Loucy (cell line): ENCODE measurements around the gene CRELD2.

ENCODE experiments used
- H2AFZ ChIP-seq: fragments of 200-600 bp; sonication (generic); 2 replicates; pipeline ENCODE4 v1.6.0; 2016; ENCODE audit warnings: antibody characterized with exemption, mild to moderate bottlenecking, low read length, moderate library complexity
- H3F3A ChIP-seq: fragments of 200-600 bp; 2 replicates; pipeline ENCODE4 v1.6.0; 2016; ENCODE audit warnings: antibody characterized with exemption, low read depth, mild to moderate bottlenecking
- H3K27me3 ChIP-seq: fragments of 200-600 bp; sonication (generic); 2 replicates; pipeline ENCODE4 v1.6.1; 2014; ENCODE audit warnings: low read length, mild to moderate bottlenecking; ENCODE audit not compliant: insufficient read depth, poor library complexity, severe bottlenecking
- H3K36me3 ChIP-seq: fragments of 200-600 bp; sonication (generic); 2 replicates; pipeline ENCODE4 v1.6.1; 2016; ENCODE audit warnings: low read length; ENCODE audit not compliant: insufficient read depth
- H3K4me1 ChIP-seq: fragments of 200-600 bp; sonication (generic); 2 replicates; pipeline ENCODE4 v1.5.1; 2014; ENCODE audit warnings: low read length, mild to moderate bottlenecking; ENCODE audit not compliant: insufficient read depth, poor library complexity, severe bottlenecking
- H3K4me2 ChIP-seq: fragments of 200-600 bp; sonication (generic); 2 replicates; pipeline ENCODE4 v1.6.0; 2014; ENCODE audit warnings: antibody characterized with exemption, low read length, low read depth, mild to moderate bottlenecking; ENCODE audit not compliant: poor library complexity, severe bottlenecking
- H3K4me3 ChIP-seq: fragments of 200-600 bp; sonication (generic); 2 replicates; pipeline ENCODE4 v1.5.1; 2014; ENCODE audit warnings: low read length, mild to moderate bottlenecking, mixed read lengths; ENCODE audit not compliant: poor library complexity, severe bottlenecking
- H3K79me2 ChIP-seq: fragments of 200-600 bp; sonication (generic); 2 replicates; pipeline ENCODE4 v1.6.1; 2014; ENCODE audit warnings: low read length; ENCODE audit not compliant: insufficient read depth
- H3K9ac ChIP-seq: fragments of 200-600 bp; sonication (generic); 2 replicates; pipeline ENCODE4 v1.6.0; 2014; ENCODE audit warnings: mild to moderate bottlenecking, low read depth, low read length, moderate library complexity; ENCODE audit not compliant: poor library complexity, severe bottlenecking
- H3K9me2 ChIP-seq: fragments of 200-600 bp; sonication (generic); replicated peaks from 2 replicates; pipeline ENCODE4 v1.6.1; 2016; ENCODE audit warnings: low read depth, low read length, mixed read lengths
- H3K9me3 ChIP-seq: fragments of 200-600 bp; sonication (generic); 2 replicates; pipeline ENCODE4 v1.6.1; 2014; ENCODE audit warnings: mild to moderate bottlenecking, antibody characterized with exemption, low read length, low read depth; ENCODE audit not compliant: insufficient read depth
- H4K20me1 ChIP-seq: fragments of 200-600 bp; sonication (generic); 2 replicates; pipeline ENCODE4 v1.6.0; 2014; ENCODE audit warnings: antibody characterized with exemption, low read length, mild to moderate bottlenecking; ENCODE audit not compliant: insufficient read depth, poor library complexity, severe bottlenecking
- EZH2phosphoT487 ChIP-seq: fragments of 200-600 bp; IDR thresholded peaks from 2 replicates; pipeline ENCODE4 v1.6.1; 2018; ENCODE audit warnings: antibody characterized with exemption, mild to moderate bottlenecking, moderate library complexity, borderline replicate concordance
- TF ChIP-seq, protein P1 (sequence below): fragments of 200-600 bp; sonication (generic); conservative IDR thresholded peaks from 2 replicates; pipeline ENCODE4 v1.5.1; 2014; ENCODE audit warnings: mild to moderate bottlenecking, antibody characterized with exemption, low read length

The CRELD2 gene

DNA sequence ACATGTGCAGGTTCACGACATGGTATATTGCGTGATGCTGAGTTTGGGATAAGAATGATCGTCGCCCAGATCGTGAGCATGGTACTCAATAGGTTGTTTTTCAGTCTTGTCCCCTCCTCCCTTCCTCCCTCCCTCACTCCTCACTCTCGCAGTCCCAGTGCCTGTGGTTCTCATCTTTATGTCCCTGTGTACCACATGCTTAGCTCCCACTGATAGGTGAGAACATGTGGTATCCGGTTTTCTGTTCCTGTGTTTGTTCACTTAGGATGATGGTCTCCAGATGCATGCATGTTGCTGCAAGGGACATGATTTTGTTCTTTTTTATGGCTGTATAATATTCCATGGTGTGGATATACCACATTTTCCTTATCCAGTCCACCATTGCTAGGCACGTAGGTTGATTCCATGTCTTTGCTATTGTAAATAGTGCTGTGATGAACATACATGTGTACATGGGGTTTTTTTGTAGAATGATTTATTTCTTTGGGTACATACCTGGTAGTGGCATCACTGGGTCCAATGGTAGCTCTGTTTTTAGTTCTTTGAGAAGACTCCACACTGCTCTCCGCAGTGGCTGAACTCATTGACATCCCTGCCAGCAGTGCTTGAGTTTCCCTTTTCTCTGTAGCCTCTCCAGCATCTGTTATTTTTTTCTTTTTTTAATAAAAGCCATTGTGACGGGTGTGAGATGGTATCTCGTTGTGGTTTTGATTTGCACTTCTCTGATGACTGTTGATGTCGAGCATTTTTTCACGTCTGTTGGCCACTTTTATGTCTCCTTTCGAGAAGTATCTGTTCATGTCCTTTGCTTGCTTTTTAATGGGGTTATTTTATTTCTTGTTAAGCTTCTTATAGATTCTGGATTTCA, 48.4 kb upstream of the CRELD2 start:
- Histone ChIP-seq H3K4me1 (peaks cover 73% of the 10 kb centered on the region), H3K4me2 (peak overlapping the region; percentile 72), H3K27me3 (no peaks in the 10 kb centered on the region), H3K36me3 (no peaks in the 10 kb centered on the region), H3K79me2 (peaks cover 98% of the 10 kb centered on the region), H3F3A (peaks cover 21% of the 10 kb centered on the region), H3K4me3 (peak overlapping the region; percentile 59), H4K20me1 (peaks cover 65% of the 10 kb centered on the region), H3K9me3 (peaks cover 4% of the 10 kb centered on the region; the same call in 1 of the 2 replicates), H2AFZ (no peak overlapping the region), H3K9ac (peak overlapping the region; percentile 21), H3K9me2 (no peaks in the 10 kb centered on the region)
- no peak for TF ChIP-seq EZH2phosphoT487
- TF ChIP-seq, protein P1, sequence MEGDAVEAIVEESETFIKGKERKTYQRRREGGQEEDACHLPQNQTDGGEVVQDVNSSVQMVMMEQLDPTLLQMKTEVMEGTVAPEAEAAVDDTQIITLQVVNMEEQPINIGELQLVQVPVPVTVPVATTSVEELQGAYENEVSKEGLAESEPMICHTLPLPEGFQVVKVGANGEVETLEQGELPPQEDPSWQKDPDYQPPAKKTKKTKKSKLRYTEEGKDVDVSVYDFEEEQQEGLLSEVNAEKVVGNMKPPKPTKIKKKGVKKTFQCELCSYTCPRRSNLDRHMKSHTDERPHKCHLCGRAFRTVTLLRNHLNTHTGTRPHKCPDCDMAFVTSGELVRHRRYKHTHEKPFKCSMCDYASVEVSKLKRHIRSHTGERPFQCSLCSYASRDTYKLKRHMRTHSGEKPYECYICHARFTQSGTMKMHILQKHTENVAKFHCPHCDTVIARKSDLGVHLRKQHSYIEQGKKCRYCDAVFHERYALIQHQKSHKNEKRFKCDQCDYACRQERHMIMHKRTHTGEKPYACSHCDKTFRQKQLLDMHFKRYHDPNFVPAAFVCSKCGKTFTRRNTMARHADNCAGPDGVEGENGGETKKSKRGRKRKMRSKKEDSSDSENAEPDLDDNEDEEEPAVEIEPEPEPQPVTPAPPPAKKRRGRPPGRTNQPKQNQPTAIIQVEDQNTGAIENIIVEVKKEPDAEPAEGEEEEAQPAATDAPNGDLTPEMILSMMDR: no peak

DNA sequence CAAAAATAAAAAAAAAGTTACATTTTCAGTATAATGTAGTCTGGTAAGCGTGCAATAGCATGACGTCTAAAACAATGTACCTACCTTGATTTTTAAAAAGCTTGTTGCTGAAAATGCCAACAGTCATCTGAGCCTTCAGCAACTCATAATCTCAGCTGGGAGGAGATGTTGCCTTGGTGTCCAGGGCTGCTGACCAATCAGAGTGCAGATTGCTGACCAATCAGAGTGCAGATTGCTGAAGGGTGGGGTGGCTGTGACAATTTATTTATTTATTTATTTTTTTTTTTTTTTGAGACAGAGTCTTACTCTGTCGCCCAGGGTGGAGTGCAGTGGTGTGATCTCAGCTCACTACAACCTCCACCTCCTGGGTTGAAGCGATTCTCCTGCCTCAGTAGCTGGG, 47.0 kb upstream of the CRELD2 start:
- peaks cover 2% of the 10 kb centered on the region; the same call in 1 of the 2 replicates for H3K36me3 ChIP-seq
- H3K79me2 ChIP-seq: peaks cover 99% of the 10 kb centered on the region
- H4K20me1 ChIP-seq: peaks cover 66% of the 10 kb centered on the region

DNA sequence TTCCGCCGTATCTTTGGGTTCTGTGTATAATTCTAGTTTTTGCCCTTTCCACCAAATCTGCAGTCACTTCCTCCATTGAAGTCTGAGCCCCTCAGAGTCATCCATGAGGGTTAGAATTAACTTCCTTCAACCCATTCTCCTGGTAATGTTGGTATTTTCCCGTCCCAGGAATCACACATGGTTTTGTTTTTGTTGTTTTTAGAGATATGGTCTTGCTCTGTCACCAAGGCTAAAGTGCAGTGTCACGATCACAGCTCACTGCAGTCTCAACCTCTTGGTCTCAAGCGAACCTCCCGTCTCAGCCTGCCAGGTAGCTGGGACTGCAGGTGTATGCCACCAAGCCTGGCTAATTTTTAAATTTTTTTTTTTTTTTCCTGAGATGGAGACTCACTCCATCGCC, 46.1 kb upstream of the CRELD2 start:
- H3K9ac ChIP-seq: no peak overlapping the region
- H3K79me2 ChIP-seq: peaks cover 99% of the 10 kb centered on the region
- TF ChIP-seq EZH2phosphoT487: no peak
- TF ChIP-seq, protein P1: no peak
- peaks cover 4% of the 10 kb centered on the region; the same call in 1 of the 2 replicates for H3K9me3 ChIP-seq
- H3K36me3 ChIP-seq: peaks cover 8% of the 10 kb centered on the region; the same call in 1 of the 2 replicates
- H3K4me3 ChIP-seq: no peak overlapping the region
- H3F3A ChIP-seq: peaks cover 12% of the 10 kb centered on the region
- H3K4me1 ChIP-seq: peaks cover 51% of the 10 kb centered on the region
- H3K27me3 ChIP-seq: no peaks in the 10 kb centered on the region
- no peak overlapping the region for H2AFZ ChIP-seq
- H3K9me2 ChIP-seq: no peaks in the 10 kb centered on the region
- H3K4me2 ChIP-seq: peak overlapping the region; percentile 6
- H4K20me1 ChIP-seq: peaks cover 60% of the 10 kb centered on the region

More for the DNA sequence above, 47.0 kb upstream of the CRELD2 start:
- Histone ChIP-seq H3K9me3 (peaks cover 4% of the 10 kb centered on the region; the same call in 1 of the 2 replicates), H3K9ac (no peak overlapping the region), H3K9me2 (no peaks in the 10 kb centered on the region), H3K27me3 (no peaks in the 10 kb centered on the region), H3F3A (peaks cover 12% of the 10 kb centered on the region), H2AFZ (no peak overlapping the region), H3K4me1 (peaks cover 60% of the 10 kb centered on the region), H3K4me3 (no peak overlapping the region), H3K4me2 (peak overlapping the region; percentile 36)
- TF ChIP-seq, protein P1: no peak
- no peak for TF ChIP-seq EZH2phosphoT487
